H9 (cell line): ENCODE data around the gene SWAP70. TPM values are rescaled to one million over a fixed set of nuclear protein-coding genes. Genes with fewer than 3 reads are reported as not detected.

Experiments
- DNase-seq: peaks from one replicate; pipeline ENCODE4 v3.0.0-alpha.2; 2017
- H2AFZ ChIP-seq: one replicate; pipeline ENCODE4 v1.6.1; 2013; ENCODE audit warnings: mild to moderate bottlenecking, low read length, control low read depth, moderate library complexity
- H2AK5ac ChIP-seq: 2 replicates; pipeline ENCODE4 v1.6.1; 2013; ENCODE audit warnings: low read length, control low read depth, mixed read lengths; ENCODE audit not compliant: insufficient read length
- H2BK120ac ChIP-seq: one replicate; pipeline ENCODE4 v1.6.1; 2013; ENCODE audit warnings: low read depth, mild to moderate bottlenecking, low read length, control low read depth, inconsistent platforms; ENCODE audit not compliant: poor library complexity, severe bottlenecking
- H2BK12ac ChIP-seq: 2 replicates; pipeline ENCODE4 v1.6.1; 2013; ENCODE audit warnings: low read length, control low read depth, mixed read lengths, low read depth; ENCODE audit not compliant: insufficient read length
- H2BK15ac ChIP-seq: 2 replicates; pipeline ENCODE4 v1.6.1; 2013; ENCODE audit warnings: low read depth, low read length, control low read depth
- H2BK20ac ChIP-seq: one replicate; pipeline ENCODE4 v1.6.1; 2013; ENCODE audit warnings: low read depth, mild to moderate bottlenecking, low read length, control low read depth, inconsistent platforms; ENCODE audit not compliant: poor library complexity, severe bottlenecking
- H2BK5ac ChIP-seq: 2 replicates; pipeline ENCODE4 v1.6.1; 2013; ENCODE audit warnings: low read length, control low read depth, mixed read lengths; ENCODE audit not compliant: insufficient read length
- H3K14ac ChIP-seq: 2 replicates; pipeline ENCODE4 v1.6.1; 2013; ENCODE audit warnings: low read length, control low read depth; ENCODE audit not compliant: insufficient read depth
- H3K18ac ChIP-seq: 2 replicates; pipeline ENCODE4 v1.6.1; 2013; ENCODE audit warnings: low read depth, mild to moderate bottlenecking, mixed read lengths, low read length, control low read depth; ENCODE audit not compliant: insufficient read length
- H3K23ac ChIP-seq: 2 replicates; pipeline ENCODE4 v1.6.1; 2013; ENCODE audit warnings: low read length, control low read depth, mixed read lengths, low read depth; ENCODE audit not compliant: insufficient read length
- H3K23me2 ChIP-seq: 2 replicates; pipeline ENCODE4 v1.6.1; 2013; ENCODE audit warnings: low read depth, mild to moderate bottlenecking, mixed read lengths, low read length, control low read depth; ENCODE audit not compliant: insufficient read length, poor library complexity, severe bottlenecking
- H3K27ac ChIP-seq: 2 replicates; pipeline ENCODE4 v1.5.1; 2013; ENCODE audit warnings: low read length, control low read depth, mixed read lengths, low read depth; ENCODE audit not compliant: insufficient read length
- H3K27me3 ChIP-seq: 2 replicates; pipeline ENCODE4 v1.6.1; 2013; ENCODE audit warnings: low read length, control low read depth, inconsistent platforms; ENCODE audit not compliant: insufficient read depth
- H3K4ac ChIP-seq: 2 replicates; pipeline ENCODE4 v1.6.1; 2013; ENCODE audit warnings: low read depth, mild to moderate bottlenecking, control low read depth, inconsistent platforms, low read length, moderate library complexity
- H3K4me1 ChIP-seq: 2 replicates; pipeline ENCODE4 v1.6.1; 2013; ENCODE audit warnings: low read length, control low read depth, inconsistent platforms; ENCODE audit not compliant: insufficient read depth
- H3K4me2 ChIP-seq: 2 replicates; pipeline ENCODE4 v1.6.1; 2013; ENCODE audit warnings: low read length, control low read depth, mixed read lengths; ENCODE audit not compliant: insufficient read length, insufficient read depth
- H3K56ac ChIP-seq: 2 replicates; pipeline ENCODE4 v1.6.1; 2013; ENCODE audit warnings: low read depth, mild to moderate bottlenecking, mixed read lengths, low read length, control low read depth; ENCODE audit not compliant: insufficient read length
- H3K79me1 ChIP-seq: 2 replicates; pipeline ENCODE4 v1.6.1; 2013; ENCODE audit warnings: low read depth, mild to moderate bottlenecking, moderate library complexity, low read length, control low read depth, inconsistent platforms; ENCODE audit not compliant: insufficient read depth, poor library complexity, severe bottlenecking
- H3K79me2 ChIP-seq: 2 replicates; pipeline ENCODE4 v1.6.1; 2013; ENCODE audit warnings: low read length, control low read depth, inconsistent platforms; ENCODE audit not compliant: insufficient read depth
- H3K9ac ChIP-seq: 2 replicates; pipeline ENCODE4 v1.6.1; 2013; ENCODE audit warnings: low read length, control low read depth, mixed read lengths; ENCODE audit not compliant: insufficient read length; ENCODE audit errors: extremely low read depth
- H3K9me3 ChIP-seq: one replicate; pipeline ENCODE4 v1.6.1; 2013; ENCODE audit warnings: low read depth, low read length, inconsistent platforms; ENCODE audit not compliant: control insufficient read depth
- H3T11ph ChIP-seq: one replicate; pipeline ENCODE4 v1.6.1; 2013; ENCODE audit warnings: mild to moderate bottlenecking, low read length, control low read depth, inconsistent platforms
- H4K20me1 ChIP-seq: one replicate; pipeline ENCODE4 v1.6.1; 2013; ENCODE audit not compliant: control insufficient read depth, insufficient read length, insufficient read depth
- H4K5ac ChIP-seq: 2 replicates; pipeline ENCODE4 v1.6.1; 2013; ENCODE audit warnings: low read depth, mild to moderate bottlenecking, mixed read lengths, low read length, control low read depth; ENCODE audit not compliant: insufficient read length
- H4K8ac ChIP-seq: replicated peaks from 2 replicates; pipeline ENCODE4 v1.6.1; 2013; ENCODE audit warnings: low read length, control low read depth, mixed read lengths, low read depth; ENCODE audit not compliant: insufficient read length
- H4K91ac ChIP-seq: 2 replicates; pipeline ENCODE4 v1.6.1; 2013; ENCODE audit warnings: low read depth, mild to moderate bottlenecking, moderate library complexity, mixed read lengths, low read length, control low read depth; ENCODE audit not compliant: insufficient read length
- H3K27ac Mint-ChIP-seq, 3 experiments: 2 replicates in 2 of 3; 3 replicates in 1 of 3; pipeline ENCODE4 v1.8.0; 2020 to 2021; ENCODE audit warnings: mixed read lengths in 3 of 3, mild to moderate bottlenecking in 1 of 3, moderate library complexity in 1 of 3
- H3K27me3 Mint-ChIP-seq: 2 replicates; pipeline ENCODE4 v1.8.0; 2021; ENCODE audit warnings: low read depth, mild to moderate bottlenecking, moderate library complexity, mixed read lengths
- H3K36me3 Mint-ChIP-seq, 3 experiments: 2 replicates in 2 of 3; 3 replicates in 1 of 3; pipeline ENCODE4 v1.8.0; 2020 to 2021; ENCODE audit warnings: low read depth in 3 of 3, mixed read lengths in 3 of 3; ENCODE audit not compliant: insufficient read depth in 1 of 3
- H3K4me1 Mint-ChIP-seq, 2 experiments: 2 replicates each; pipeline ENCODE4 v1.8.0; 2020; ENCODE audit warnings: mixed read lengths in 2 of 2
- H3K4me3 Mint-ChIP-seq, 2 experiments: 2 replicates in 1 of 2; 3 replicates in 1 of 2; pipeline ENCODE4 v1.8.0; 2020 to 2021; ENCODE audit warnings: mild to moderate bottlenecking in 2 of 2, mixed read lengths in 2 of 2, moderate library complexity in 1 of 2
- H3K9me3 Mint-ChIP-seq, 2 experiments: 2 replicates in 1 of 2; 3 replicates in 1 of 2; pipeline ENCODE4 v1.8.0; 2020; ENCODE audit warnings: mild to moderate bottlenecking in 2 of 2, mixed read lengths in 2 of 2, moderate library complexity in 1 of 2
- WGBS: extraction: QIAGEN DNeasy Blood & Tissue Kit; methylation state at CpG from one replicate; pipeline ENCODE4 v1.1.7; 2013; ENCODE audit warnings: missing lambda C conversion rate, low lambda C conversion rate, mixed read lengths; ENCODE audit not compliant: insufficient read length; ENCODE audit errors: extremely low coverage; 5-methylcytosine and 5-hydroxymethylcytosine counted together
- total RNA-seq: library from RNA; stranded (reverse); gene quantifications from 2 replicates; pipeline ENCODE4 v1.2.1, GENCODE V29; 2021
- TF ChIP-seq, protein P1 (sequence below): fragments of 200-600 bp; sonication (generic); conservative IDR thresholded peaks from 3 replicates; pipeline ENCODE4 v1.8.0; 2021; ENCODE audit warnings: antibody characterized with exemption, mild to moderate bottlenecking

The SWAP70 gene
- total RNA-seq, 1 experiment from 2014 or later, result 34.4 TPM

DNA sequence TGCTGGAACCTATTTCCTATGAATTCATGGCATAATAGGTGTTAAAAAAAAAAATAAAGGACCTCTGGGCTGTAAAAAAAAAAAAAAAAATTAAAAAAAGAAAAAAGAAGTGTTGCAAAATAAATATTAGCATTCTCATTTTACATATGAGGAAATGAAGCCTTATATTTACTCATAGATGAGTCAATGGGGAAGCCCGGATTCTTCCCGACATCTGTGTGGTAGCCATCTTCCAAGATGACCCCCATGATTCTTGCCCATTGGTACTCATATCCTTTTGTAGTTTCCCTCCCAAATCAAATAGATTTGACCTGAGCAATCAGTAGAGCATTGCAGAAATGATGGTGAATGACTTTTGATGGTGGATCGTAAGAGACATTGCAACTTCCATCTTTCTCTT lies 3.0 kb upstream of the SWAP70 start:
- Mint-ChIP-seq H3K36me3 (peaks cover 5 to 8% (median 6%) of the 10 kb centered on the region in 3 experiments; a peak in 6 of 7 replicates), H3K4me1 (peaks cover 11 to 20% of the 10 kb centered on the region in 2 experiments), H3K27ac (no peak overlapping the region), H3K9me3 (peaks cover 5 to 9% of the 10 kb centered on the region in 2 experiments), H3K4me3 (no peak overlapping the region), H3K27me3 (peaks cover 12% of the 10 kb centered on the region)
- peaks cover 2% of the 10 kb centered on the region; the same call in 1 of the 2 replicates for H3K79me2 ChIP-seq
- no peak overlapping the region for H3K9ac ChIP-seq
- no peak overlapping the region for H2BK120ac ChIP-seq
- H2BK20ac ChIP-seq, result no peak overlapping the region
- H3K79me1 ChIP-seq, result peaks cover 3% of the 10 kb centered on the region
- no peaks in the 10 kb centered on the region for H4K20me1 ChIP-seq
- no peak for DNase-seq
- no peak overlapping the region for H4K8ac ChIP-seq
- TF ChIP-seq, protein P1, sequence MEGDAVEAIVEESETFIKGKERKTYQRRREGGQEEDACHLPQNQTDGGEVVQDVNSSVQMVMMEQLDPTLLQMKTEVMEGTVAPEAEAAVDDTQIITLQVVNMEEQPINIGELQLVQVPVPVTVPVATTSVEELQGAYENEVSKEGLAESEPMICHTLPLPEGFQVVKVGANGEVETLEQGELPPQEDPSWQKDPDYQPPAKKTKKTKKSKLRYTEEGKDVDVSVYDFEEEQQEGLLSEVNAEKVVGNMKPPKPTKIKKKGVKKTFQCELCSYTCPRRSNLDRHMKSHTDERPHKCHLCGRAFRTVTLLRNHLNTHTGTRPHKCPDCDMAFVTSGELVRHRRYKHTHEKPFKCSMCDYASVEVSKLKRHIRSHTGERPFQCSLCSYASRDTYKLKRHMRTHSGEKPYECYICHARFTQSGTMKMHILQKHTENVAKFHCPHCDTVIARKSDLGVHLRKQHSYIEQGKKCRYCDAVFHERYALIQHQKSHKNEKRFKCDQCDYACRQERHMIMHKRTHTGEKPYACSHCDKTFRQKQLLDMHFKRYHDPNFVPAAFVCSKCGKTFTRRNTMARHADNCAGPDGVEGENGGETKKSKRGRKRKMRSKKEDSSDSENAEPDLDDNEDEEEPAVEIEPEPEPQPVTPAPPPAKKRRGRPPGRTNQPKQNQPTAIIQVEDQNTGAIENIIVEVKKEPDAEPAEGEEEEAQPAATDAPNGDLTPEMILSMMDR, result no peak
- WGBS, result no CpG with 5 or more reads among the region's 3 CpGs
- no peak overlapping the region for H3K23ac ChIP-seq
- no peak overlapping the region for H3K18ac ChIP-seq
- no peak overlapping the region for H3K56ac ChIP-seq
- no peak overlapping the region for H2AFZ ChIP-seq
- no peak overlapping the region for H4K91ac ChIP-seq
- H2BK5ac ChIP-seq, result no peak overlapping the region
- no peak overlapping the region for H2BK15ac ChIP-seq
- H3T11ph ChIP-seq, result no peak overlapping the region
- no peak overlapping the region for H2AK5ac ChIP-seq
- H3K4ac ChIP-seq, result no peak overlapping the region
- no peaks in the 10 kb centered on the region for H3K4me1 ChIP-seq
- H3K4me2 ChIP-seq, result no peak overlapping the region
- H3K14ac ChIP-seq, result no peak overlapping the region
- H3K9me3 ChIP-seq, result no peaks in the 10 kb centered on the region
- H3K23me2 ChIP-seq, result peaks cover 10% of the 10 kb centered on the region
- no peak overlapping the region for H3K27ac ChIP-seq
- no peak overlapping the region for H4K5ac ChIP-seq
- no peak overlapping the region for H2BK12ac ChIP-seq
- no peaks in the 10 kb centered on the region for H3K27me3 ChIP-seq
